Renal cortex interstitium (tissue), 11 donors: ENCODE measurements around the gene FAM170B. TPM values are rescaled to one million over a fixed set of nuclear protein-coding genes. Genes with fewer than 3 reads are reported as not detected.

Source experiments
- DNase-seq, 11 donors: peaks; one replicate each; pipeline ENCODE4 v3.0.0-alpha.2; 2013; ENCODE audit warnings: low read depth in 9 of 11, low spot score in 4 of 11; ENCODE audit errors: extremely low read depth in 1 of 11
- polyA plus RNA-seq, 3 donors: library from polyadenylated mRNA; unstranded; fragments of 120-200 nt; gene quantifications; one replicate each; pipeline ENCODE4 v1.2.1, GENCODE V29; 2013; ENCODE audit not compliant: insufficient read length in 3 of 3

FAM170B gene
- polyA plus RNA-seq, 3 donors, result not detected

DNA sequence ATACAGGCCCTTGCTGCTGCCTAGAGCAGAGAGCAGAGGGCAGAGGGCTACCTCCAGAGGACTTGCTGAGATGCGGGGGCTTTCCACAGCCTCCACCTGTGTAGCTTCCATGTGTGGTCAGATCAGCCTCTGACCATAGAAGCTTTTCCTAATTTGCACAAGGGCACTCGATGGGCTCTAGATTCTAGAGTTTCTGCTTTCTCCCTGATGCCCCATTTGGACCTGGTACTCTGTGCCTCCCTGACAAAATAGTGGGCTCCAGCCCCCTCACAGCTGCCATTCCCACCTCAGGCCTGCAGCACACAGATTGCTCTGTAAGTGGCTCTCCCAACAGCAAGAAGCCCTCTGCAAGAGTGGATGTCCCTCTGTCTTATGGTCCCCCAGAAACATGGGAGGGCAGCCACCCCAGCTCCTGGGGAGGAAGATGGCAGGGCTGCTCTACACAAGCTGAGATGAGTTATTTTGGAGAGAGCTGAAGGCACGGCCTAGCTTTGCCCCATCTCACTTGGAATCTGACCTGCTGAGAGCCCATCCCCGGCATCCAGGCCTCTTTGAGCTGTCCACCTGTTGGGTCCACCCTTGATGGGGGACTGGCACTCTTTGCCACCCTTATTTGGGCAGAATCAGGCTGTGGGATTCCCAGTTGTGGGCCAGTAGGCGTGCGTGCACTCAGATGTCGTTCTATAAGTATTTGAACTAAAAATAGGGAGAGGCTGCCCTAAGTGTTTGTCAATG is 37.7 kb upstream of the FAM170B start:
- no peak for DNase-seq

DNA sequence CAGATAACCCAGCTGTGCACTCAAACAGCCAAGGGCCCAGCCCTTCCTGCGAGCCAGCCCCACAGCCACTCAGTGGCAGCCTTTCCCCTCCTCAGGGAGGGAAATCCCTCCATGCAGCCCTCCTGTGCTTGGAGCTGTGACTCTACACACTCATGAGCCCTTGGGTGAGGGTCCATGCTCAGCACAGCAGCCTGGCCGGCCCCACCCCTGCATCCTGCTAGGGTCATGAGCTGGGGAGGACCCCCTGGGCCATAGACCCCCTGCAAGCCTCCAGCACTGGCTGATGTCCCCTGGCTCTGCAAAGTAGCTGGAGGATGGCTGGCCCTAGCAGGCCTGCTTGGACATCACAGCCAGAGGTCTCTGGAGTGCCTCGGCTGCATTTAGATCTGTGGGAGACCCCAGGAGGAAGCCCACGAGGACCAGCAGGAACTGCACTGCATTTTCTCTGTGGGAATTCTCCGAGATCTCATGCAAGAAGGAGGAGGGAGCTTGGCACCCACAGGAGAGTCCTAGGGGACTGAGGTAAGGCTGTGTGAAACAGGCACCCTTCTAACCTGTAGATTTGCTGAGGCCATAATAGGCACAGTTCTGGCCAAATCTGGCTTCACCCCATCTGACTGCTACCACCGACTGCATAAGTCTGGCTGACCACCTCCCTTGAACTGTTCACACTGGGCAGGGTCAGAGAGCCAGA is 37.0 kb upstream of the FAM170B start:
- no peak for DNase-seq

GRCh38 chr10:49169776-49170175 is 36.0 kb upstream of the FAM170B start:
- DNase-seq, result no peak

- DNase-seq, result no peak
Observed at GRCh38 chr10:49168831-49169500, 35.1 kb upstream of the FAM170B start.

GRCh38 chr10:49168171-49168540 is 34.3 kb upstream of the FAM170B start:
- DNase-seq, result no peak

DNA sequence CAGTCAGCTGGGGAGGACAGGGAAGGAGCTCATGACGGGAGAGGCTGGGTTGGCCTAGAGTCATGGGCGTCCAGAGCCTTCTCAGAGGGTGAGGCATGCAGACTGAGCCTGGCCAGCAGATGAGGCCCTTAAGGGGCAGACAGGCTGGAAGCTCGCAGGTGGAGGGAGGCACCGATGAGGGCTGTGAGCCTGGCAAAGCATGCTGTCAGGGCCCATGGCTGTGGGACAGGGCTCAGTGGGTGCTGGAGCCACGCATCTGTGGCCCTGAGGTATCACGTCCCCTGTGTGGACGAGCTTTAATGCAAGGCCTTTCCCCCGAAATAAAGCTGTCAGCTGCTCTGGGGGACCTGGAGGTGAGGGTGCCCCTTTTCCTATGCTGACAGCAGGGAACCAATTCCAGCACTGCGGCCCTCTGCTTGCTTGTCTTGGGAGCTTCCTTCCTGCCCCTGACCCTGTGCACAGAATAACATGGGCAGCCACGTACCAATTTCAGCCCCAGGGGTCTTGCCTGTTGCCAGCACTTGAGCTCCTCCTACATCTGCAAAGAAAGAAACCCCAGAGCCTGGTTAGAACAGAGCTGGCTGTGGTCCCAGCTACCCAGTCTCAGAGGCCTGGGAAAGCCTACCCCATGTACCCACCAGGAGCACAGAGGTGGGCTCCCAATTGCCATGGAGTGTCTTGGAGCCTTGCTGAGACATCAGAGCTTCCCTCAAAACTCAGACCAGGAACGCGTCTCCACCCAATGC is 33.8 kb upstream of the FAM170B start:
- DNase-seq, result no peak

GRCh38 chr10:49166484-49167400 is 32.9 kb upstream of the FAM170B start:
- no peak for DNase-seq

GRCh38 chr10:49165821-49166483 is 32.1 kb upstream of the FAM170B start:
- no peak for DNase-seq

DNA sequence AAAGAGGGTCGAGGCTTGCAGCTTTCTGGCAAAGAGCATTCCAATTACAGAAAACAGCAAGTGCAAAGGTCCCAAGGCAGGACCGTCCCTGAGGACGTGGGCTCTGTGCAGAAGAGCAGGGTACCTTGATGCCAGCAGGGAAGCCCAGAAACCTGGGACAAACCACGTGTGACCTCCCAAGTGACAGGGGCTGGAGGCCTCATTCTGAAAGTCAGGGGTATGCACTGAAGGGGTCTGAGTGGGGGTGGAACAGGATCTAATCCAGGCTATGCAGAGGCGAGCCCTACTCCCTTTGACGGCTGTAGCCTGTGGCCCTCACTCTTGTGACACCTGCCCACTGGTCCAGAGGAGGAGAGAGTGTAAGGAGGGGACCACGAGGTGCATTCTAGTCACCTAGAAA is 31.4 kb upstream of the FAM170B start:
- no peak for DNase-seq

DNA sequence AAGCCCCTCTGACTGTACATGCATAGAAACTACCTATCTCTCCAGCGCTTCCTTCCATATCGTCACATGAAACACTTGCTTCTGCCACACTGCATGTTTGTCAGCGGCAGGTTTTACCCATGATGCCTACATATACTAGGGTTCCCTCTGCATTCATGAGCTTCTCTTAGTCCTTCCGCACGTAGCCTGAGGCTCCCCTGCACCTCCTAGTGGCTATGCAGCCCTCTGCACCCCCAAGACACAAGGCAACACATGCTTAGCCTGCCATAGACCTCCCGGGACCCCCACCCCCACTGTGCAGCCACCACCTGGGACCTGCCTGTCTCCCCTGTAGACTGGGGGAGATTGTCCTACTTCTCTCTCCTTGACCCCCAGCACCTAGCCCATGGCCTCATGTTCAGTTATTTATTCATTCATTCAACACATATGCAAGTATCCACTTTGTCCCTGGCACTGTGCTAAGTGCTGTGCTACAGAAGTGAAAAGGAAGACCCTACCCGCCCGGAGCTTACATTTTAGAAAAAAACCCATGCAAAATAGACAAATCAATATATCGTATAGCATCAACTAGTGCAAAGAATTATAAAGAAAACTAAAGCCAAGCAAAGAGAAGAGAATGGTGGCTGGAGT is 30.9 kb upstream of the FAM170B start:
- peak in 1 of 11 donors; percentile 27 for DNase-seq

GRCh38 chr10:49163741-49164140 is 29.9 kb upstream of the FAM170B start:
- no peak for DNase-seq

- no peak for DNase-seq
Observed at GRCh38 chr10:49162761-49163310, 29.0 kb upstream of the FAM170B start.

DNA sequence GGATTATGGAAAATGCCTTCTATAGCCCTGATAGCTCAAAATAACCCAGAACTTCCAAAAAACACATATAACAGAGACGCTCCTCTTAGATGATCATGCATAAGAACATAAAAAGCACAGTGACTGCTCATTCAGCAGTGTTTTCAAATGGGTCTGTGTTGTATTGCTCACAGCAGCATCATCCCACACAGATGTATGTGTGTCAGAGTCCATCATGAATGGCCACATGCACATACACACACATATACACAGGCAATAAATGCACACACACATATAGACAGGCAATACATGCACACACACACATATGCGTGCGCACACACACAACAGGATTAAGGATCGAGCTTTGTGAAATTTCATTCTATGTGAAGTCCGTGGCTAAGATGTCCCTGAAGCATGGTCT is 28.2 kb upstream of the FAM170B start:
- no peak for DNase-seq

DNA sequence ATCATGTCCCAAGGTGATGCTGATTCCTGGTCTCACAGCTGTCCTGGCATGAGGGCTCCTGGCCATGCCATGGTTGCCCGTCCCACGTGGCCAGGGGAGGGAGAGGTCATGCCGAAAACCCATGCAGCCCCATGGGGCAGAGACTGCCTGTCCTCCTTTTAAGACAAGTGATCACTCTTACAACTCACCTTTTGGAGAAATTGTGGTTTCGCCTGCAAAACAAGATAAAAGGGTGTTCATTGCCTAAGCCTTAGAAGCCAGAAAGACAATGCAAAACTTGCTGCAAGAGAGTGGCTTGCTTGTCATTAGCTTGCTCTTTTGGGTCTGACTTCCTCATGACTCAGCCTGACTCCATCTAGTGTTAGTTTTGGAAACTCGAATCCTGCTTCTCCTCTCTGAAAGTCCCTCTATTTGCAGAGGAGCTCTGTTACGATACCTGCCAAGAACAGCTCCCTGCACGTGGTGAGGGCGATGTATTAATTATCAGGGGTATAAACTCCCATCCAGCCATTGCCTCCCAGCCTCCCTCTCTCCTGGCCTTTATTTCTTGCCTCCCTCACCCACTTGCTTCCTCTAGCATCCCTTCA is 27.7 kb upstream of the FAM170B start:
- DNase-seq, result peak in 2 of 11 donors; percentile 17 to 20

- no peak for DNase-seq
Observed at GRCh38 chr10:49160814-49161213, 27.0 kb upstream of the FAM170B start.

- DNase-seq, result no peak
Observed at GRCh38 chr10:49160110-49160509, 26.3 kb upstream of the FAM170B start.

DNA sequence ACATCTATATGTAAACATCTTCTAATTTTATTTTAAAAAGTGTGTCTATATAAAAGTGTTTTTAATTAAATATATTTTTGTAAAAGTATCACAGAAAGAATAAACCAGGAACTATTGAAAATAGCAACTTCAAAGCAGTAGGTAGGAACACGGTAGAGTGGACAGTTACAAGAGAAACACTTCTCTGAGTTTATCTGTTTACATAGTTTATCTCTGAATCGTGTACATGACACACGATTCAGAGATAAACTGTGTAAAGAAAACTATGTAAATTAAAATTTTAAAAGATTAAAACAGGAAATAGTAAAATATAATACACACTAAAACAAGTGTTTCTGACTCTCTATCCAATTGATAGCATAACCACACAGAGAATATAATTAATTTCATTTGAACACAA is 25.1 kb upstream of the FAM170B start:
- no peak for DNase-seq
